ENCODE results near the gene SPG7. TPM values are rescaled to one million over a fixed set of nuclear protein-coding genes. Genes with fewer than 3 reads are reported as not detected.
A peak's percentile ranks its signal among the peaks of the same experiment; 100 is the strongest.

Gene SPG7
- polyA plus RNA-seq, 1 donor = 135 TPM

- Histone ChIP-seq H3K27ac (ENCODE audit: low read length) (peak overlapping the region; percentile 83), H3K4me1 (ENCODE audit: control insufficient read depth, insufficient read depth, low read length) (peaks cover 43% of the 10 kb centered on the region), H3K27me3 (ENCODE audit: control insufficient read depth, insufficient read depth, low read length) (no peaks in the 10 kb centered on the region), H3K36me3 (ENCODE audit: control insufficient read depth, insufficient read depth, low read length) (no peaks in the 10 kb centered on the region), H3K9me3 (ENCODE audit: control insufficient read depth, low read depth, low read length) (no peaks in the 10 kb centered on the region), H3K4me3 (ENCODE audit: low read length) (no peak overlapping the region)
- DNase-seq = peak; percentile 89 to 92
- WGBS (ENCODE audit: insufficient coverage, low lambda C conversion rate) = no CpG with 5 or more reads among the region's 2 CpGs
These were observed 35.5 kb upstream of the SPG7 start for GRCh38 chr16:89472711-89473075.

GRCh38 chr16:89473136-89473712 lies 35.0 kb upstream of the SPG7 start:
- peaks cover 43% of the 10 kb centered on the region for H3K4me1 ChIP-seq (ENCODE audit: control insufficient read depth, insufficient read depth, low read length)
- H3K27me3 ChIP-seq (ENCODE audit: control insufficient read depth, insufficient read depth, low read length) = no peaks in the 10 kb centered on the region
- no peak overlapping the region for H3K4me3 ChIP-seq (ENCODE audit: low read length)
- H3K36me3 ChIP-seq (ENCODE audit: control insufficient read depth, insufficient read depth, low read length) = no peaks in the 10 kb centered on the region
- DNase-seq = no peak
- H3K9me3 ChIP-seq (ENCODE audit: control insufficient read depth, low read depth, low read length) = no peaks in the 10 kb centered on the region
- WGBS (ENCODE audit: insufficient coverage, low lambda C conversion rate) = no CpG with 5 or more reads among the region's 7 CpGs
- peak overlapping the region; percentile 83 for H3K27ac ChIP-seq (ENCODE audit: low read length)

GRCh38 chr16:89473791-89474414 lies 34.3 kb upstream of the SPG7 start:
- H3K27me3 ChIP-seq (ENCODE audit: control insufficient read depth, insufficient read depth, low read length) = no peaks in the 10 kb centered on the region
- peak; percentile 62 to 65 for DNase-seq
- no peaks in the 10 kb centered on the region for H3K36me3 ChIP-seq (ENCODE audit: control insufficient read depth, insufficient read depth, low read length)
- H3K27ac ChIP-seq (ENCODE audit: low read length) = peak overlapping the region; percentile 83
- peaks cover 43% of the 10 kb centered on the region for H3K4me1 ChIP-seq (ENCODE audit: control insufficient read depth, insufficient read depth, low read length)
- H3K9me3 ChIP-seq (ENCODE audit: control insufficient read depth, low read depth, low read length) = no peaks in the 10 kb centered on the region
- no peak overlapping the region for H3K4me3 ChIP-seq (ENCODE audit: low read length)
- 100% methylated on average over 1 of the region's 9 CpGs for WGBS (ENCODE audit: insufficient coverage, low lambda C conversion rate)

- no peaks in the 10 kb centered on the region for H3K9me3 ChIP-seq (ENCODE audit: control insufficient read depth, low read depth, low read length)
- H3K4me3 ChIP-seq (ENCODE audit: low read length) = no peak overlapping the region
- peaks cover 42% of the 10 kb centered on the region for H3K4me1 ChIP-seq (ENCODE audit: control insufficient read depth, insufficient read depth, low read length)
- no CpG with 5 or more reads among the region's 5 CpGs for WGBS (ENCODE audit: insufficient coverage, low lambda C conversion rate)
- no peaks in the 10 kb centered on the region for H3K27me3 ChIP-seq (ENCODE audit: control insufficient read depth, insufficient read depth, low read length)
- H3K27ac ChIP-seq (ENCODE audit: low read length) = no peak overlapping the region
- no peaks in the 10 kb centered on the region for H3K36me3 ChIP-seq (ENCODE audit: control insufficient read depth, insufficient read depth, low read length)
- DNase-seq = no peak
These were observed 33.1 kb upstream of the SPG7 start for GRCh38 chr16:89475144-89475543.

- H3K27ac ChIP-seq (ENCODE audit: low read length) = no peak overlapping the region
- H3K4me3 ChIP-seq (ENCODE audit: low read length) = no peak overlapping the region
- no peaks in the 10 kb centered on the region for H3K27me3 ChIP-seq (ENCODE audit: control insufficient read depth, insufficient read depth, low read length)
- H3K4me1 ChIP-seq (ENCODE audit: control insufficient read depth, insufficient read depth, low read length) = peaks cover 34% of the 10 kb centered on the region
- DNase-seq = no peak
- no peaks in the 10 kb centered on the region for H3K9me3 ChIP-seq (ENCODE audit: control insufficient read depth, low read depth, low read length)
- no peaks in the 10 kb centered on the region for H3K36me3 ChIP-seq (ENCODE audit: control insufficient read depth, insufficient read depth, low read length)
- no CpG with 5 or more reads among the region's 5 CpGs for WGBS (ENCODE audit: insufficient coverage, low lambda C conversion rate)
These were observed 31.8 kb upstream of the SPG7 start for GRCh38 chr16:89476379-89476778.

- H3K4me1 ChIP-seq (ENCODE audit: control insufficient read depth, insufficient read depth, low read length) = peaks cover 32% of the 10 kb centered on the region
- H3K27me3 ChIP-seq (ENCODE audit: control insufficient read depth, insufficient read depth, low read length) = no peaks in the 10 kb centered on the region
- no peak overlapping the region for H3K27ac ChIP-seq (ENCODE audit: low read length)
- no peak overlapping the region for H3K4me3 ChIP-seq (ENCODE audit: low read length)
- no peaks in the 10 kb centered on the region for H3K36me3 ChIP-seq (ENCODE audit: control insufficient read depth, insufficient read depth, low read length)
- no peak for DNase-seq
- no peaks in the 10 kb centered on the region for H3K9me3 ChIP-seq (ENCODE audit: control insufficient read depth, low read depth, low read length)
- 100% methylated on average over 5 of the region's 10 CpGs for WGBS (ENCODE audit: insufficient coverage, low lambda C conversion rate)
These were observed 31.4 kb upstream of the SPG7 start for GRCh38 chr16:89476811-89477261.

GRCh38 chr16:89478576-89479221 lies 29.5 kb upstream of the SPG7 start:
- no peak overlapping the region for H3K4me3 ChIP-seq (ENCODE audit: low read length)
- no peaks in the 10 kb centered on the region for H3K36me3 ChIP-seq (ENCODE audit: control insufficient read depth, insufficient read depth, low read length)
- H3K9me3 ChIP-seq (ENCODE audit: control insufficient read depth, low read depth, low read length) = no peaks in the 10 kb centered on the region
- 83% methylated on average over 1 of the region's 14 CpGs for WGBS (ENCODE audit: insufficient coverage, low lambda C conversion rate)
- no peak overlapping the region for H3K27ac ChIP-seq (ENCODE audit: low read length)
- peaks cover 34% of the 10 kb centered on the region for H3K4me1 ChIP-seq (ENCODE audit: control insufficient read depth, insufficient read depth, low read length)
- no peaks in the 10 kb centered on the region for H3K27me3 ChIP-seq (ENCODE audit: control insufficient read depth, insufficient read depth, low read length)
- DNase-seq = no peak

GRCh38 chr16:89481356-89481955 lies 26.7 kb upstream of the SPG7 start:
- Histone ChIP-seq H3K4me1 (ENCODE audit: control insufficient read depth, insufficient read depth, low read length) (peaks cover 39% of the 10 kb centered on the region), H3K9me3 (ENCODE audit: control insufficient read depth, low read depth, low read length) (no peaks in the 10 kb centered on the region), H3K36me3 (ENCODE audit: control insufficient read depth, insufficient read depth, low read length) (no peaks in the 10 kb centered on the region), H3K4me3 (ENCODE audit: low read length) (no peak overlapping the region), H3K27ac (ENCODE audit: low read length) (peak overlapping the region; percentile 70), H3K27me3 (ENCODE audit: control insufficient read depth, insufficient read depth, low read length) (no peaks in the 10 kb centered on the region)
- no peak for DNase-seq
- 90% methylated on average over 4 of the region's 13 CpGs for WGBS (ENCODE audit: insufficient coverage, low lambda C conversion rate)

GRCh38 chr16:89482150-89482816 lies 25.9 kb upstream of the SPG7 start:
- DNase-seq = peak in 1 of 2 donors; percentile 65
- no peaks in the 10 kb centered on the region for H3K36me3 ChIP-seq (ENCODE audit: control insufficient read depth, insufficient read depth, low read length)
- H3K27ac ChIP-seq (ENCODE audit: low read length) = peak overlapping the region; percentile 70
- no peak overlapping the region for H3K4me3 ChIP-seq (ENCODE audit: low read length)
- no CpG with 5 or more reads among the region's 14 CpGs for WGBS (ENCODE audit: insufficient coverage, low lambda C conversion rate)
- no peaks in the 10 kb centered on the region for H3K27me3 ChIP-seq (ENCODE audit: control insufficient read depth, insufficient read depth, low read length)
- peaks cover 39% of the 10 kb centered on the region for H3K4me1 ChIP-seq (ENCODE audit: control insufficient read depth, insufficient read depth, low read length)
- H3K9me3 ChIP-seq (ENCODE audit: control insufficient read depth, low read depth, low read length) = no peaks in the 10 kb centered on the region

GRCh38 chr16:89482817-89483205 lies 25.4 kb upstream of the SPG7 start:
- Histone ChIP-seq H3K4me3 (ENCODE audit: low read length) (no peak overlapping the region), H3K27ac (ENCODE audit: low read length) (peak overlapping the region; percentile 70), H3K9me3 (ENCODE audit: control insufficient read depth, low read depth, low read length) (no peaks in the 10 kb centered on the region), H3K4me1 (ENCODE audit: control insufficient read depth, insufficient read depth, low read length) (peaks cover 40% of the 10 kb centered on the region), H3K36me3 (ENCODE audit: control insufficient read depth, insufficient read depth, low read length) (no peaks in the 10 kb centered on the region), H3K27me3 (ENCODE audit: control insufficient read depth, insufficient read depth, low read length) (no peaks in the 10 kb centered on the region)
- peak in 1 of 2 donors; percentile 60 for DNase-seq
- WGBS (ENCODE audit: insufficient coverage, low lambda C conversion rate) = 20% methylated on average over 1 of the region's 5 CpGs

Measured in large intestine (tissue), 3 donors.